Prostate gland (tissue), 2 donors: ENCODE measurements around the gene HSPA4L. TPM values are rescaled to one million over a fixed set of nuclear protein-coding genes. Genes with fewer than 3 reads are reported as not detected.

Source experiments
- DNase-seq: peaks from one replicate; pipeline ENCODE4 v3.0.0-alpha.2; 2019; ENCODE audit warnings: low spot score
- H3K27ac ChIP-seq, 2 donors: fragments of 200-600 bp; sonication (generic); 2 replicates each; pipeline ENCODE4 v1.5.1; 2017 to 2019
- H3K27me3 ChIP-seq: fragments of 200-600 bp; sonication (generic); replicated peaks from 2 replicates; pipeline ENCODE4 v1.5.1; 2019; ENCODE audit not compliant: insufficient read depth
- H3K36me3 ChIP-seq, 2 donors: fragments of 200-600 bp; sonication (generic); 1 replicate in 1 of 2; 2 replicates in 1 of 2; pipeline versions ENCODE4 v1.5.1 to v1.8.1; 2017 to 2019
- H3K4me1 ChIP-seq: fragments of 200-600 bp; sonication (generic); replicated peaks from 2 replicates; pipeline ENCODE4 v1.5.1; 2019
- H3K4me3 ChIP-seq, 2 donors: fragments of 200-600 bp; sonication (generic); 2 replicates each; pipeline ENCODE4 v1.5.1; 2017 to 2019
- H3K9me3 ChIP-seq: fragments of 200-600 bp; sonication (generic); 2 replicates; pipeline ENCODE4 v1.5.1; 2017
- POLR2A ChIP-seq: fragments of 450-650 bp; IDR thresholded peaks from one replicate; pipeline ENCODE4 v1.6.1; 2016; ENCODE audit warnings: antibody characterized with exemption, mild to moderate bottlenecking
- POLR2AphosphoS5 ChIP-seq: sonication (generic); formaldehyde crosslinking; IDR thresholded peaks from one replicate; pipeline ENCODE4 v1.6.1; 2017; ENCODE audit warnings: antibody characterized with exemption
- WGBS: methylation state at CpG from one replicate; pipeline ENCODE4 v1.1.5; 2018; 5-methylcytosine and 5-hydroxymethylcytosine counted together
- intact Hi-C: fragments of 100-400 bp; cut with DNase I; formaldehyde crosslinking; loops from one replicate; pipeline ENCODE4 v1.14.2; 2022
- total RNA-seq, 2 donors: library from RNA; depleted of rRNA; stranded (reverse); fragments of >200 nt; gene quantifications; one replicate each; pipeline ENCODE4 v1.1.0, GENCODE V29; 2016
- TF ChIP-seq, protein P1 (sequence below), 4 experiments: fragments of 200-600 bp in 2 of 4; fragments of 450-650 bp in 2 of 4; sonication (generic) in 2 of 4; IDR thresholded peaks; 1 replicate in 3 of 4; 2 replicates in 1 of 4; pipeline ENCODE4 v1.5.1; 2016 to 2019; ENCODE audit warnings: antibody characterized with exemption in 4 of 4, mild to moderate bottlenecking in 2 of 4, moderate library complexity in 2 of 4

HSPA4L gene
- total RNA-seq, 2 donors from 2014 or later, result 8.8 to 12.9 TPM

DNA sequence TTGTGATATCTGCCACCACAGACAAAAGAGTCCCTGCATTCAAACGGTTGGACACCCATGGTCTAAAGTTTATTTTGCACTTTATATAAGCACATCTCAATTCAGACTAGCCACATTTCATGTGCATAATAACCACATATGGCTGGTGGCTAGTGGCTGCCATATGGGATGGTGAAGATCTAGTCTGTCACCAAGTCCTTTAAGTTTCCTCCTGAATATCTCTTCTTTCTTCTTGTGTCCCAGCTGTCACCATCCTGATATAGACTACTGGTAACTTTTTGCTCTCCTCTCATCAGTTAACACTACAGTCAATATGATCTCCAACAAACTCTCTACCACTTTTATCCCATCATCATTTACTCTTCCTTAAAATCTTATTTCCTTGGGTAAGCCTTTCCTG is 9.3 kb downstream of the HSPA4L start:
- TF ChIP-seq, protein P1, sequence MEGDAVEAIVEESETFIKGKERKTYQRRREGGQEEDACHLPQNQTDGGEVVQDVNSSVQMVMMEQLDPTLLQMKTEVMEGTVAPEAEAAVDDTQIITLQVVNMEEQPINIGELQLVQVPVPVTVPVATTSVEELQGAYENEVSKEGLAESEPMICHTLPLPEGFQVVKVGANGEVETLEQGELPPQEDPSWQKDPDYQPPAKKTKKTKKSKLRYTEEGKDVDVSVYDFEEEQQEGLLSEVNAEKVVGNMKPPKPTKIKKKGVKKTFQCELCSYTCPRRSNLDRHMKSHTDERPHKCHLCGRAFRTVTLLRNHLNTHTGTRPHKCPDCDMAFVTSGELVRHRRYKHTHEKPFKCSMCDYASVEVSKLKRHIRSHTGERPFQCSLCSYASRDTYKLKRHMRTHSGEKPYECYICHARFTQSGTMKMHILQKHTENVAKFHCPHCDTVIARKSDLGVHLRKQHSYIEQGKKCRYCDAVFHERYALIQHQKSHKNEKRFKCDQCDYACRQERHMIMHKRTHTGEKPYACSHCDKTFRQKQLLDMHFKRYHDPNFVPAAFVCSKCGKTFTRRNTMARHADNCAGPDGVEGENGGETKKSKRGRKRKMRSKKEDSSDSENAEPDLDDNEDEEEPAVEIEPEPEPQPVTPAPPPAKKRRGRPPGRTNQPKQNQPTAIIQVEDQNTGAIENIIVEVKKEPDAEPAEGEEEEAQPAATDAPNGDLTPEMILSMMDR (IDR thresholded peaks at IDR 0.05), result no peak
- TF ChIP-seq POLR2AphosphoS5 (no peak), POLR2A (no peak)
- no peak overlapping the region for H3K4me3 ChIP-seq
- H3K36me3 ChIP-seq, result no peaks in the 10 kb centered on the region
- no peaks in the 10 kb centered on the region for H3K27me3 ChIP-seq
- no peak for DNase-seq
- H3K9me3 ChIP-seq, result no peaks in the 10 kb centered on the region
- no peaks in the 10 kb centered on the region for H3K4me1 ChIP-seq
- intact Hi-C loops, result no loop called here
- H3K27ac ChIP-seq, result no peak overlapping the region
- 72% methylated on average over 1 of the region's 1 CpG for WGBS

- no peak for DNase-seq
- no peak for TF ChIP-seq POLR2AphosphoS5
- TF ChIP-seq POLR2A, result no peak
- TF ChIP-seq, protein P1 (IDR thresholded peaks at IDR 0.05), result no peak
- no peak overlapping the region for H3K27ac ChIP-seq
- no peak overlapping the region for H3K4me3 ChIP-seq
- no peaks in the 10 kb centered on the region for H3K36me3 ChIP-seq
- H3K9me3 ChIP-seq, result no peaks in the 10 kb centered on the region
- no peaks in the 10 kb centered on the region for H3K4me1 ChIP-seq
- intact Hi-C loops, result no loop called here
- H3K27me3 ChIP-seq, result no peaks in the 10 kb centered on the region
- 84% methylated on average over 1 of the region's 1 CpG for WGBS
Observed at GRCh38 chr4:127793528-127793927, 11.4 kb downstream of the HSPA4L start.

GRCh38 chr4:127799711-127800110 is 17.6 kb downstream of the HSPA4L start:
- no peaks in the 10 kb centered on the region for H3K4me1 ChIP-seq
- H3K9me3 ChIP-seq, result no peaks in the 10 kb centered on the region
- intact Hi-C loops, result no loop called here
- no peak for DNase-seq
- H3K27ac ChIP-seq, result no peak overlapping the region
- TF ChIP-seq POLR2A (no peak), POLR2AphosphoS5 (no peak)
- TF ChIP-seq, protein P1 (IDR thresholded peaks at IDR 0.05), result no peak
- no peaks in the 10 kb centered on the region for H3K27me3 ChIP-seq
- H3K4me3 ChIP-seq, result no peak overlapping the region
- H3K36me3 ChIP-seq, result no peaks in the 10 kb centered on the region

- Histone ChIP-seq H3K9me3 (no peaks in the 10 kb centered on the region), H3K27ac (no peak overlapping the region), H3K4me1 (no peaks in the 10 kb centered on the region), H3K27me3 (no peaks in the 10 kb centered on the region), H3K36me3 (no peaks in the 10 kb centered on the region), H3K4me3 (no peak overlapping the region)
- WGBS, result 82% methylated on average over 6 of the region's 6 CpGs
- TF ChIP-seq POLR2A (no peak), POLR2AphosphoS5 (no peak)
- TF ChIP-seq, protein P1 (IDR thresholded peaks at IDR 0.05), result no peak
- intact Hi-C loops, result no loop called here
- no peak for DNase-seq
Observed at GRCh38 chr4:127809173-127809800, 27.2 kb downstream of the HSPA4L start.

- TF ChIP-seq POLR2A (no peak), POLR2AphosphoS5 (no peak)
- TF ChIP-seq, protein P1 (IDR thresholded peaks at IDR 0.05), result no peak
Observed at GRCh38 chr4:127810551-127810950, 28.4 kb downstream of the HSPA4L start.

More at GRCh38 chr4:127810551-127810950, 28.4 kb downstream of the HSPA4L start:
- Histone ChIP-seq H3K4me1 (no peaks in the 10 kb centered on the region), H3K4me3 (no peak overlapping the region), H3K27me3 (no peaks in the 10 kb centered on the region), H3K27ac (no peak overlapping the region), H3K9me3 (no peaks in the 10 kb centered on the region), H3K36me3 (no peaks in the 10 kb centered on the region)
- no peak for DNase-seq
- 88% methylated on average over 3 of the region's 3 CpGs for WGBS
- intact Hi-C loops, result no loop called here
